Measurements from ENCODE around the gene RPL7A. TPM values are rescaled to one million over a fixed set of nuclear protein-coding genes. Genes with fewer than 3 reads are reported as not detected.

Gene RPL7A
- total RNA-seq, 1 experiment from 2014 or later, result 2,747 TPM

GRCh38 chr9:133340256-133340655 is 7.8 kb upstream of the RPL7A start (continued):
- TF ChIP-seq, protein P1, sequence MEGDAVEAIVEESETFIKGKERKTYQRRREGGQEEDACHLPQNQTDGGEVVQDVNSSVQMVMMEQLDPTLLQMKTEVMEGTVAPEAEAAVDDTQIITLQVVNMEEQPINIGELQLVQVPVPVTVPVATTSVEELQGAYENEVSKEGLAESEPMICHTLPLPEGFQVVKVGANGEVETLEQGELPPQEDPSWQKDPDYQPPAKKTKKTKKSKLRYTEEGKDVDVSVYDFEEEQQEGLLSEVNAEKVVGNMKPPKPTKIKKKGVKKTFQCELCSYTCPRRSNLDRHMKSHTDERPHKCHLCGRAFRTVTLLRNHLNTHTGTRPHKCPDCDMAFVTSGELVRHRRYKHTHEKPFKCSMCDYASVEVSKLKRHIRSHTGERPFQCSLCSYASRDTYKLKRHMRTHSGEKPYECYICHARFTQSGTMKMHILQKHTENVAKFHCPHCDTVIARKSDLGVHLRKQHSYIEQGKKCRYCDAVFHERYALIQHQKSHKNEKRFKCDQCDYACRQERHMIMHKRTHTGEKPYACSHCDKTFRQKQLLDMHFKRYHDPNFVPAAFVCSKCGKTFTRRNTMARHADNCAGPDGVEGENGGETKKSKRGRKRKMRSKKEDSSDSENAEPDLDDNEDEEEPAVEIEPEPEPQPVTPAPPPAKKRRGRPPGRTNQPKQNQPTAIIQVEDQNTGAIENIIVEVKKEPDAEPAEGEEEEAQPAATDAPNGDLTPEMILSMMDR (IDR thresholded peaks at IDR 0.05), result no peak
- TF ChIP-seq, protein P2, sequence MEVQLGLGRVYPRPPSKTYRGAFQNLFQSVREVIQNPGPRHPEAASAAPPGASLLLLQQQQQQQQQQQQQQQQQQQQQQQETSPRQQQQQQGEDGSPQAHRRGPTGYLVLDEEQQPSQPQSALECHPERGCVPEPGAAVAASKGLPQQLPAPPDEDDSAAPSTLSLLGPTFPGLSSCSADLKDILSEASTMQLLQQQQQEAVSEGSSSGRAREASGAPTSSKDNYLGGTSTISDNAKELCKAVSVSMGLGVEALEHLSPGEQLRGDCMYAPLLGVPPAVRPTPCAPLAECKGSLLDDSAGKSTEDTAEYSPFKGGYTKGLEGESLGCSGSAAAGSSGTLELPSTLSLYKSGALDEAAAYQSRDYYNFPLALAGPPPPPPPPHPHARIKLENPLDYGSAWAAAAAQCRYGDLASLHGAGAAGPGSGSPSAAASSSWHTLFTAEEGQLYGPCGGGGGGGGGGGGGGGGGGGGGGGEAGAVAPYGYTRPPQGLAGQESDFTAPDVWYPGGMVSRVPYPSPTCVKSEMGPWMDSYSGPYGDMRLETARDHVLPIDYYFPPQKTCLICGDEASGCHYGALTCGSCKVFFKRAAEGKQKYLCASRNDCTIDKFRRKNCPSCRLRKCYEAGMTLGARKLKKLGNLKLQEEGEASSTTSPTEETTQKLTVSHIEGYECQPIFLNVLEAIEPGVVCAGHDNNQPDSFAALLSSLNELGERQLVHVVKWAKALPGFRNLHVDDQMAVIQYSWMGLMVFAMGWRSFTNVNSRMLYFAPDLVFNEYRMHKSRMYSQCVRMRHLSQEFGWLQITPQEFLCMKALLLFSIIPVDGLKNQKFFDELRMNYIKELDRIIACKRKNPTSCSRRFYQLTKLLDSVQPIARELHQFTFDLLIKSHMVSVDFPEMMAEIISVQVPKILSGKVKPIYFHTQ (CRISPR knock-in tag; IDR thresholded peaks at IDR 0.05), result no peak
- TF ChIP-seq USF1 (CRISPR knock-in tag; IDR thresholded peaks at IDR 0.05) (no peak), ZNF232 (CRISPR knock-in tag; IDR thresholded peaks at IDR 0.05) (no peak), ZNF121 (CRISPR knock-in tag; IDR thresholded peaks at IDR 0.05) (no peak), JAZF1 (CRISPR knock-in tag; IDR thresholded peaks at IDR 0.05) (no peak), ZNF263 (CRISPR knock-in tag; IDR thresholded peaks at IDR 0.05; ENCODE audit: low read depth) (no peak), FOXP1 (CRISPR knock-in tag; IDR thresholded peaks at IDR 0.05; ENCODE audit: borderline replicate concordance) (no peak), GRHL2 (CRISPR knock-in tag; IDR thresholded peaks at IDR 0.05; ENCODE audit: insufficient replicate concordance, severe bottlenecking) (no peak), PRDM15 (CRISPR knock-in tag; IDR thresholded peaks at IDR 0.05) (no peak), TEAD1 (CRISPR knock-in tag; IDR thresholded peaks at IDR 0.05) (no peak)
- TF ChIP-seq, protein P3, sequence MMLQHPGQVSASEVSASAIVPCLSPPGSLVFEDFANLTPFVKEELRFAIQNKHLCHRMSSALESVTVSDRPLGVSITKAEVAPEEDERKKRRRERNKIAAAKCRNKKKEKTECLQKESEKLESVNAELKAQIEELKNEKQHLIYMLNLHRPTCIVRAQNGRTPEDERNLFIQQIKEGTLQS (CRISPR knock-in tag; conservative IDR thresholded peaks at IDR 0.05), result no peak

GRCh38 chr9:133340916-133341315 is 7.1 kb upstream of the RPL7A start:
- no peaks in the 10 kb centered on the region for H3K27me3 Mint-ChIP-seq (ENCODE audit: low read depth)
- ChIA-PET POLR2A (no interaction called here), CTCF (interaction anchor here (1.5 to 3.5 kb wide), 4 partner anchors 11 to 154 kb away, joined by 6 to 74 read pairs (median 39); partner anchors contain the start of genes SURF1 and SURF2)
- no peak overlapping the region; the same call in 1 of the 2 replicates for H3K27ac Mint-ChIP-seq
- peaks cover 10% of the 10 kb centered on the region for H3K4me1 Mint-ChIP-seq
- H3K9me3 Mint-ChIP-seq, result no peaks in the 10 kb centered on the region
- DNase-seq (ENCODE audit: low spot score) (no peak), ATAC-seq (no peak)
- no peak overlapping the region for H3K4me3 Mint-ChIP-seq
- peaks cover 57% of the 10 kb centered on the region for H3K36me3 Mint-ChIP-seq
- TF ChIP-seq MYBL2 (CRISPR knock-in tag; IDR thresholded peaks at IDR 0.05), result no peak
- TF ChIP-seq ARID4B (CRISPR knock-in tag; IDR thresholded peaks at IDR 0.05; ENCODE audit: borderline replicate concordance), result no peak
- TF ChIP-seq, protein P1 (IDR thresholded peaks at IDR 0.05), result no peak
- no peak for TF ChIP-seq ZNF423 (CRISPR knock-in tag; IDR thresholded peaks at IDR 0.05)
- no peak for TF ChIP-seq FOXP1 (CRISPR knock-in tag; IDR thresholded peaks at IDR 0.05; ENCODE audit: borderline replicate concordance)
- TF ChIP-seq, protein P4, sequence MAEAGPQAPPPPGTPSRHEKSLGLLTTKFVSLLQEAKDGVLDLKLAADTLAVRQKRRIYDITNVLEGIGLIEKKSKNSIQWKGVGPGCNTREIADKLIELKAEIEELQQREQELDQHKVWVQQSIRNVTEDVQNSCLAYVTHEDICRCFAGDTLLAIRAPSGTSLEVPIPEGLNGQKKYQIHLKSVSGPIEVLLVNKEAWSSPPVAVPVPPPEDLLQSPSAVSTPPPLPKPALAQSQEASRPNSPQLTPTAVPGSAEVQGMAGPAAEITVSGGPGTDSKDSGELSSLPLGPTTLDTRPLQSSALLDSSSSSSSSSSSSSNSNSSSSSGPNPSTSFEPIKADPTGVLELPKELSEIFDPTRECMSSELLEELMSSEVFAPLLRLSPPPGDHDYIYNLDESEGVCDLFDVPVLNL (CRISPR knock-in tag; IDR thresholded peaks at IDR 0.05; ENCODE audit: borderline replicate concordance, low read depth), result no peak
- no peak for TF ChIP-seq E2F1 (CRISPR knock-in tag; IDR thresholded peaks at IDR 0.05)

Data from WTC11 (cell line).